Measurements from ENCODE around the gene SUPV3L1.

Gene SUPV3L1

GRCh38 chr10:69201045-69201444 is 21.0 kb downstream of the SUPV3L1 start:
- DNase-seq (ENCODE audit: low read depth in 3 of 3, low spot score in 1 of 3) = no peak

DNA sequence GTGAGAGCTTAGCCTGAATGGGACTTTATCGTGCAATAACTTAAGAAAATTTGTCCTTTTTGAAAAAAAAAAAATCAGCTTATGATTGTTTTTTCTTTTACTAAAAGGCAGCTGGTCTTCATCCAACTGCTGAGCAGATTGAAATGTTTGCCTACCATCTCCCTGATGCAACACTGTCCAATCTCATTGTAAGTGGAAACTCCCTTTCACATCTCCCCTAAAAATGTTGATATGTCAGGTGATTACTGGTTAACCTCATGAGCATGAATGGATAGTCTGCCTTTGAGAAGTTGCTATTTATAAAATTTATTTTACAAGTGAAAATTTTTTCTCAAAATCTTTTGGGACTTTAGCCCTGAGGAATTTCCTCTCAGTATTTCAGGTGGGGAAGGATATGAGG is 22.3 kb downstream of the SUPV3L1 start:
- DNase-seq (ENCODE audit: low read depth in 3 of 3, low spot score in 1 of 3) = no peak

DNA sequence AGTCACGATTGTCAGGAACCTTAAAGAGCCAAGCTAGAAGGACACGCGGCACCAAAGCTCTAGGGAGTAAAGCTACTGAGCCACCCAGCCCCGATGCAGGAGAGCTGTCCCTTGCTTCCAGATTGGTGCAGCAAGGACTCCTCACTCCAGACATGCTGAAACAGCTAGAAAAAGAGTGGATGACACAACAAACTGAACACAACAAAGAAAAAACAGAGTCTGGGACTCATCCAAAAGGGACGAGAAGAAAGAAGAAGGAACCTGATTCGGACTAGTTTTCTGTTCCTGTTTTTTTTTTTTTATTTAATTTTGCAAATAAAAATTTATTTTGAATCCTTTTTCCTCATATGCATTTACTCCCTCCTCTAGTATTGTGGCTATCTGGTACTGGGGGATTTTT is 28.7 kb downstream of the SUPV3L1 start:
- DNase-seq (ENCODE audit: low read depth in 3 of 3, low spot score in 1 of 3) = no peak

- DNase-seq (ENCODE audit: low read depth in 3 of 3, low spot score in 1 of 3) = no peak
Observed at GRCh38 chr10:69209787-69210484, 29.9 kb downstream of the SUPV3L1 start.

DNA sequence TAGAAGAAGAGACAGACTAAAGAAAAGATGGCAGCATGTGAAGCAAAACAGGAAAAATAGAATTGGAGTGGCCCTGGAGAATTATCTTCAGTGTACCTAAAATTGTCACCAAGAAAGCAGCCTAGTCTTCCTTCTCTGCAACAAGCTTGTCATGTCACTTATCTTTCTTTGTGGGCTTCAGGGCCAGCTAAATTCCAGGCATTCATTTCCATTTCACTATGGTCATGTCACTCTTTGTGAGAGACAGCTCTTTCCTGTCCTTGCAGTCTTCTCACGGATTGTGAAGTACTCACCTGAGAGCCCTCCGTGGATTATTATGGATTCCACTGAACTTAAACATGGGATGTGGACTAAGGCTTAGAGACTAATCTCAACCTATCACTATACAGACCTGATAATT is 31.1 kb downstream of the SUPV3L1 start:
- DNase-seq (ENCODE audit: low read depth in 3 of 3, low spot score in 1 of 3) = no peak

DNA sequence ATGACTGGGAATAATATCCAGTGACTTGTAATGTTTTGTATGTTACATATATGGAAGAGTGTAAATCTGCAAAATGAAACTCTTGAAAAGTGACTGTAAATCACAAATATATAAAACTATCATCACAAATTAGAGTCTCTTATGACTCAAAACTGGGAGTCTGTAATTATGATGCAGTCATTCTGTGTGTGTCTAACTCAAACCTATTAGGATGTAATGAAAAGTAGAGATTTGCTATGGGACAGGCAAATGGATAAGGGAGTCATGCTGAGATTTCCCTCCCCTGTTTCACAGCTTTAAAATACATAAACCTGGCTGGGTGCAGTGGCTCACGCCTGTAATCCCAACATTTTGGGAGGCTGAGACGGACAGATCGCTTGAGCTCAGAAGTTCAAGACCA is 31.5 kb downstream of the SUPV3L1 start:
- no peak for DNase-seq (ENCODE audit: low read depth in 3 of 3, low spot score in 1 of 3)

GRCh38 chr10:69213591-69214311 is 33.7 kb downstream of the SUPV3L1 start:
- DNase-seq (ENCODE audit: low read depth in 3 of 3, low spot score in 1 of 3) = no peak

GRCh38 chr10:69214666-69215131 is 34.7 kb downstream of the SUPV3L1 start:
- no peak for DNase-seq (ENCODE audit: low read depth in 3 of 3, low spot score in 1 of 3)

DNA sequence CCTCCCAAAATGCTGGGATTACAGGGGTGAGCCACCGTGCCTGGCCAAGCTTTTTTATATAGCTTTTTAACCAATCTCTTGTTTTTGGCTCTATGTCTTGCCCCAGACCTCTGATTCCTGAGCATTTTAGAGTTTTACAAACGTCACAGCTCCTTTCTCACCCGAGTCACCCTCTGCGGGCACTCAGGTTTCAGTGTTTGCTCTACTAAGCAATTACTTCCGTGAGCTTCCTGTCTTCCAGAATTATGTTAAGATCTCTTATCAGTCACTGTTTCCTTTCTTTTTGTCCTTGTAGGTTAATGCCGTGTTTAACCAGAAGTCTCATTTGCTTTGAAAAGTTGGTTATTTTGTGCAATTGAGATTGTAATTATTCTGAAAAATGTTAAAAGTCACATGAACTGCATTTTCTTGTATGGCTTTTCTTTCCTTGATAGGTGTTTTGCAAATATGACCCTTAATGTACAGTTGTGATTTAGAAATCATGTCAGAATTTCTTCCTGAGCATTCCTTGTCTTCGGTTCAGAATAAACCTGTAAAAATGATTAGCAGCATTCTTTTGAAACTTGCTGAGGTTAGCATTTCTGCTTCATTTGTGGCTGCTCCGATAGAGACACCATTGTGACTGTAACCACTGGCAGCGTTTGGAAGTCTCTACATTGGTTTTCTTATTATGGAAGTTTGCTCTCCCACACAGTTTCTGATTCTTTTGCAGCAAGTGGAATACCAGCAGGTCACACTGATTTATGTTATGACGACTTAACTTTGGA is 35.6 kb downstream of the SUPV3L1 start:
- no peak for DNase-seq (ENCODE audit: low read depth in 3 of 3, low spot score in 1 of 3)

DNA sequence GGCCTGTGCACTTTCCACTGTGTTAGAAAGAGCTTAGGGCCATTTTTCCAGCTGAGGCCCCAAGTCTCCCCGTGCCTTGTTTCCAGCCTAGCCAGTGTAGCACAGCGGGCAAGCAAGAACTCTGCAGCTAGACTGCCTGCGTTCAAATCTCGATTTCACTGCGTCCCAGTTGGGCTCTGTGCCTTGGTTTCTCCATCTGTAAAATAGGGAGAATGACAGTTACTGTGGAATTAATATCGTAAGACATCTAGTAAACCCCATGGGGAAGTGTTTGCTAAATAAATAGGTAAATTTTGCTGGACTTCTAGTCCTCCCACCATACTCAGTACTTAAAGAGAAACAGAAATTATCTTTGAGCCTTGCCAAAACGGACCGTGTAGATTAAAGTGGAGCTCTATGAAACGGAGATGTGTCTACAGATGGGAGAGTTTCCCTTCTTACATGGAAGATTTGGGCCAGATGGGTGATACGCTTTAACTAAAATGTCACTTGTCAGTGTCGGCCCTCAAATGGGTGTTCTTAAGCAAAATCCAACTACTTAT is 36.6 kb downstream of the SUPV3L1 start:
- no peak for DNase-seq (ENCODE audit: low read depth in 3 of 3, low spot score in 1 of 3)

DNA sequence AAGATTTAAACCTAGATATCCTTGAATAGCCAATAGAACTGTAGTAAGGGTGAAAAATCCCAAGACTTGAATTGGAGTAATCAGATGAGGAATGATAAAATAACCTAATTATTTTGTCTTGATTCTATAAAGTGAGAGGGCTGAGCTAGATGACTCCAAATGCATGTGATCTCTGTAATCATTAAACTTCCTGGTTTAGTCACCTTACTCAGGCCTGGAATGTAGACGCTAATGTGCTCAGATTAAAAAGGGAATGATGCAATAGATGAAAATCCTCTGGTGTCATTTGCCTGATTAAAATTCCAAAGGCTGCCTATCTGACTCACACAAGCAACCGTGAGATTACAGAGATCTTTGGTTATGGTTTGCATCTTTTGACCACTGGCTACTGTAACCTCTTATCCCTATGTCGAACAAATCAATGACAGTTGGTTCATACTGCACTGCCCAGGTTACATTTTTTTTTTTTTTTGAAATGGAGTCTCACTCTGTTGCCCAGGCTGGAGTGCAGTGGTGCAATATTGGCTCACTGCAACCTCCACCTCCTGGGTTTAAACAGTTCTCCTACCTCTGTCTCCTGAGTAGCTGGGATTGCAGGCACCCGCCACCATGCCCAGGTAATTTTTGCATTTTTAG is 37.2 kb downstream of the SUPV3L1 start:
- DNase-seq (ENCODE audit: low read depth in 3 of 3, low spot score in 1 of 3) = no peak

- DNase-seq (ENCODE audit: low read depth in 3 of 3, low spot score in 1 of 3) = no peak
Observed at GRCh38 chr10:69218831-69219230, 38.8 kb downstream of the SUPV3L1 start.

GRCh38 chr10:69220041-69220451 is 40.0 kb downstream of the SUPV3L1 start, which contains the start of gene HKDC1:
HKDC1 (plus strand) TSS chr10:69220332; CDS start chr10:69220436, 104 bp downstream.
- no peak for DNase-seq (ENCODE audit: low read depth in 3 of 3, low spot score in 1 of 3)

DNA sequence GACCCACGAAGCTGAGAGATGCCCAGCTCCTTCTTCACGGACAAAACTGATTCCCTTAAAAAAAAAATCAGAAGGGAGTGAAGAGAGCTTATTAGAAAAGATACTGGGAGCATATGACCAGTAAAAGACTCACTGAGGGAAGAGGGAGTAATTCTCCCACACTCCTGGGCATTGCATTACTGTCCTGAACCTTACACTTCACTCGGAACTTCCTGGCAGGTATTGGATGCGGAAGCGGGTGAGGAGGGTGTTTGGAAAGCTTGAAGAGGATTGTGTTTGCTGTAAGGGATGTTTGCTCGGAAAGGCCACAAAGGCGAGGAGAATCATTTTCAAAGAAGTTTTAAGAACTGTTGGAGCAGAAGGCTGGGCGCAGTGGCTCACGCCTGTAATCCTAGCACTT is 40.5 kb downstream of the SUPV3L1 start:
- no peak for DNase-seq (ENCODE audit: low read depth in 3 of 3, low spot score in 1 of 3)

GRCh38 chr10:69222157-69223027 is 42.4 kb downstream of the SUPV3L1 start:
- DNase-seq (ENCODE audit: low read depth in 3 of 3, low spot score in 1 of 3) = peak; percentile 18 to 46 (median 44)

- no peak for DNase-seq (ENCODE audit: low read depth in 3 of 3, low spot score in 1 of 3)
Observed at GRCh38 chr10:69223028-69223342, 43.0 kb downstream of the SUPV3L1 start.

DNA sequence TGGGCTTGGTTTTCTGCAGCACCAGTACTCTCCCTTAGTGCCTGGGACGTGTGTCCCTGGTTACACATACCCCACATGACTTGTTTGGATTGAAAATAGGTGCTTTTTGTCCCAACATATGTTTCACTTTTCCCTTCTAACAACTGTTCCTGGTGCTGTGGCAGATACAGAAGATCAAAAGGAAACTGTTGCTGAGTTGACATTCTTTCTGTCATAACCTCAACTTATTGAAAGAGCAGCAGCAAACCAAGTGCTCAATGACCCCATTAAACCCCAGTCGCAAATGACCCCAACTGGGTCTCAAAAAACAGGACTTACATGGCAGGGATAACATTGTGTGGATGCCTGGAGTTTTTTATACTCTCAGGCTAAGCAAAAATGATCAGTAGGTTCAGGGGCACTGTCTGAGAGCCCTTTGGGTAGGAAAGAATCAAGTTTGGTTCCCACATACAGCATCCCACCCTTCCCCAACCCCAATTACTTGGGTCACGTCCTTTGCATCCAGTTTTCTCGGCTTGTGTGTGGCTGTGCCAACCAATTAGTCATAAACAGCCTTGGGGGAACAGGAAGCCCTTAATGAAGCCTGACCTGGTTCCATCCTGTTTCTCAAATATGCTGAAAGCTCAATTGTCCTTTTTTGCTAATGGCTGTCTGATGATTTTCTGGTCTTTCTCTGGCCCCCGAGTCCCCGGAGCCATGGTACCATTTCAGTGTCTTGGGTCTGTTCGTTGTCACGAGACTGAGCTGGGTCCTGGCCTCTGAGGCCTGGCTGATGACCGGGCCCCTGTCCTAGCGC is 45.0 kb downstream of the SUPV3L1 start:
- no peak for DNase-seq (ENCODE audit: low read depth in 3 of 3, low spot score in 1 of 3)

DNA sequence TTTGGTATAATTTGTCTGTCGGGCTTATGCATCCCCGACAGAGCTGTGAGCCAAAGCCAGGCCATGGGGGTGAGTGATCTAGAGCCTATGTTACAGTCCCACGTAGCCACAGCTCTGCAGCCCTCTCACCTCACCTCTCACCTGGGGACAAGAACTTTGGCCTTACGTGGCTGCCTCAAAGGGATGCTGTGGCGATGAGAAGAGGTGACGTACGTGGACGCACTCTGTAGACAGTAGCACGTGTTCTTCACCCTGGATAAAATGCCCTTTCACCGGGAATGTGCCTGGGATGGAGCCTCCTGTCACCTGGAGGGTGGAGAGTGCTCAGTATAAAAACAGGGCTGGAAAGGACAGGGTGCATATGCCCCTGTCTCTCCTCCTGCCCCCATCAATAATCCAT is 45.6 kb downstream of the SUPV3L1 start:
- DNase-seq (ENCODE audit: low read depth in 3 of 3, low spot score in 1 of 3) = no peak

- DNase-seq (ENCODE audit: low read depth in 3 of 3, low spot score in 1 of 3) = no peak
Observed at GRCh38 chr10:69226919-69227450, 47.0 kb downstream of the SUPV3L1 start.

Measured in stimulated activated CD4-positive, alpha-beta T cell treated with anti-CD3 and anti-CD28 coated beads, TNF-alpha, amount 100 ng/mL, for 1 hour (primary cell).